GM19463 (cell line): ENCODE data around the gene CCS.
"Not testable (repeated sequence)": the region's sequence is repeated elsewhere in the genome, so short reads cannot be mapped to it uniquely, and the experiment has no call there.

Experiments
- ATAC-seq: cut with Tn5 transposase; IDR thresholded peaks from one replicate; pipeline ENCODE4 v1.9.1; 2021; ENCODE audit warnings: mild to moderate bottlenecking, moderate library complexity; ENCODE audit not compliant: unreplicated experiment

The CCS gene

DNA sequence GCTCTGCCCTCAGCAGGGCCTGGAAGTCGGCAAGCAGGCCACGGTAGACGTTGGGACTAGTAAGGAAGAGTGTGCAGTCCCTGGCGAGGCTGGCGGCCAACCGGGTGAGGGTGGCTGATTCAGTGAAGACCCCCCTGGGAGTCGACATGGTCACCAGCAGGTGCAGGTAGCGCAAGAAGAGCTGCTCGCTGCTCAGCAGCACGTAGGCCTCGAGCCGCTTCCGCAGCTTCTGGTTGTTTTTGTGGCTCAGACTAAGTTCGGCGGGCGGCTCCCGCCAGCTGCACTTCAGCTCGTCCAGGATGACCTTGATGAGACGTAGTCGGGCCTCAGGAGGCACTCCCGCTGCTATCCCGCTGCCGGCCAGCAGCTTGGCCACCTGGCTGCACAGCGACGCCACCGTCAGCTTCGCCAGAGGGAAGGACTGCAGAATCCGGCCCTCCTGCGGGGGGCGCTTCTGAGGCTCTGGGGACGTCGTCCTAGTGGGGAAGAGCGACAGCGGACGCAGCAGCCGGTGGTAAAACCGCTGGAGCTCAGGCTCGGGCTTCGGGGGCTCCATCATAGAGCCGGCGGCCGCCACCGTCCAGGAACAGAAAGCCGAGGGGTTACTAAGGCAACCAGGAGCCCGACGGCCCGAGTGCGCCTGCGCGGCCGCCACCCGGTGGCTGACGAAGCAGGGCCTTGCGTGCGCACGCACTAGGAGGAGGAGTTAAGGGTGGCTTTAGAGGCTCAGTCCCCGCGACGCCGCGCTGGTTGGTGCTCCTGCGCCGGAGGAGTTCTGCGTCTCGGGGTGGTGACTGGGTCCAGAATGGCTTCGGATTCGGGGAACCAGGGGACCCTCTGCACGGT, at the start of gene CCS, which contains the start of gene CCDC87:
Gene CCS, plus strand, starts transcription at position 729 of the 846 bp plus-strand sequence. Its CDS starts 77 bp downstream, at position 806.
Gene CCDC87, minus strand, starts transcription at position 607 of the 846 bp plus-strand sequence. Its CDS starts 48 bp downstream, at position 559.
- ATAC-seq: peak; percentile 93

DNA sequence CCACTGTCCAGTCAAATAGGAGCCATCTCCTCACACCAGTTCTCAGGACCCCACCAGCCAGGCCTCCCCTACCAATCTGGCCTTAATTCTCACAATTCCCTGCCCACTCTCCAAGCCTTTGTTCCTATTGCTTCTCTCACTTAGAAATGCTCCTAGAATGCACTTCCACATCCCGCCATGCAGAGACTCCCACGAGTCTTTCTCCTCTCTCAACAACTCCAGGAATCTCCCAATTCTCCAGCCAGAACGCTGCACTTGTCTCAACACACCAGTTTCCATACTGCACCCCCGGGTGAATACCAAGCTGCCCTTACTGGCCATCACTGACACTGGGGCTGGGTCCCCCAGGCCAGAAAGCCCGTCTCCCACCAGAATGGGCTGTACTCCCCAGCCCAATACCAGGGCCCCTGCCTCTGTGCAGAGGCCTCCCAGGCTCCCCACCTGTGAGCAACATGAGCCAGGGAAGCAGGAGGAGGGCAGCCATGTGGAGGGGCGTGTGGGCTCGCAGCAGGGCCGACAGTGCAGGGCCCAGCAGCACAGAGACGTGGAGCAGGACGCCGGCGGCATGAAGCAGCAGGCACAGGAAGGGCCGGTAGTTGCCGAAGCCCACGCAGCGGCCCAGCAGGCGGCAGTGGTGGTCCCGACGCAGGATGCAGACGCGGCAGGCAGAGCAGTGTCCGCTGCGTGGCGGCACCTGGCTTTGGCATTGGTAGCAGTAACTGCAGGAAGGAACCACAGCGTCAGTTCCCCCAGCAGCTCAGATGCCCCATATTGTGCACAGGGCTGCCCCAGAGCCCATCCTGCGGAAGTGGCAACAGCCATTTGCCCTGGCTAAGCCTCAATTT, 49.5 kb upstream of the CCS start:
- no peak for ATAC-seq

GRCh38 chr11:66544952-66545351, 48.0 kb upstream of the CCS start:
- ATAC-seq: not testable (repeated sequence)

DNA sequence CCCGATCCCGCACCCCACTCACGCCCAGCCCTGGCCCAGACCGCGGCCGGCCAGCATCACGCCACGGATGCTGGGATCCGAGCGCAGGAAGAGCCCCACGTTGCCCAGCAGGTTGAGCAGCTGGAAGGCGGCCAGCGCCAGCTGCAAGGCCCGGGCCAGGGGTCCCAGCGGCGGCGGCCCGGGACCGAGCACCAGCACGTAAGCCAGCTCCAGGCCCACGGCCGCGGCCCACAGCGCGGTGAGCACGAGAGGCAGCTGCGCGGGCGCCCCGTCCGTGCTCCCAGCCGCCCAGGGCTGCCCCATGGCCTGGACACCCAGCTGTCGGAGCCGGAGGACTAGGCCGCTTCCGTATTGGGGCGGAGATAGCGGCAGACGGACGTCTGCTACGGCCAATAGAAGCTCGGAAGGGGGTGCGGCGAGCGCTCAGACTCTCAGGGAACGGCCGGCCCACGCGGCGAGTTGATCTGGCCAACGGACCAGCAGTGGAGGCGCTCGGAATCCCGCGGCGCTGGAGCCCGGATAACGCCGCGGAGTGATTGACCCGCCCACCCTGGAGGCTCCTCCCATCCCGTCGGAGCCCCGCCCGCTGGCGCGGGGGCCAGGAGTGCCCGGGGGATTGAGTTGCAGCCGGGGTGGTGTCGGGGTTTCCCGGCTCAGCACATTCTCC, 47.2 kb upstream of the CCS start, which contains the start of gene ZDHHC24:
Gene ZDHHC24, minus strand, starts transcription at position 348 of the 667 bp plus-strand sequence. Its CDS starts 45 bp downstream, at position 303.
- ATAC-seq: peak; percentile 92

DNA sequence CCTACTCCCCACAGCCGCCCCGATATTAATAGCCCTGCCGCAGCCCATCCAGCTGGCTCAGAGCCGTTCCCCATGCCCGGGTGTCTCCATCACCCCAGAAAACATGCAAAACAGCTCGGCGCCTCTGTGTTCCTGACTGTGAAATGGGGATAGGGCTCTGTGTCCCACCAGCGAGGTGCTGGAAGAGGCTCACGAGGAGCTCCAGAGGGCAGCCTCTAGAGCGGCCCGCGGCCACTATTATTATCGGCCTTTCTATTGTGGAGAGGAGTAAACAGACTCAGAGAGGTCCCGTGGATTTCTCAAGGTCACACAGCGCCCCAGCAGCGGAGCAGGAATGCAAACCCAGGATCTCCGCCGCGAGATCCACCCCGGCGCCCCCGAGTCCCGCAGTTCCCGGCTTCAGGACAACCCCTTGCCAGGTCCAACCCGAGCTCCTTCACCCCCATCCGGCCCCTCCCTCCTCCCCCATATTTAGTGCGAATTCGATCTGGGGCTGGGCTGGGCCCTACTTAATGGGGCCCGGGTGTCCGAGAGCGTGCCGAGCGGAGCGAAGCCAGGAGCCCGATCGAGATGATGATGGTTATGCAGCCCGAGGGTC, 46.5 kb upstream of the CCS start, which contains the start of gene ACTN3:
Gene ACTN3, plus strand, starts transcription at position 536 of the 598 bp plus-strand sequence. Its CDS starts 35 bp downstream, at position 571.
- no peak for ATAC-seq

GRCh38 chr11:66546966-66547661, 45.9 kb upstream of the CCS start:
- ATAC-seq: no peak

GRCh38 chr11:66547662-66548009, 45.3 kb upstream of the CCS start:
- ATAC-seq: no peak

DNA sequence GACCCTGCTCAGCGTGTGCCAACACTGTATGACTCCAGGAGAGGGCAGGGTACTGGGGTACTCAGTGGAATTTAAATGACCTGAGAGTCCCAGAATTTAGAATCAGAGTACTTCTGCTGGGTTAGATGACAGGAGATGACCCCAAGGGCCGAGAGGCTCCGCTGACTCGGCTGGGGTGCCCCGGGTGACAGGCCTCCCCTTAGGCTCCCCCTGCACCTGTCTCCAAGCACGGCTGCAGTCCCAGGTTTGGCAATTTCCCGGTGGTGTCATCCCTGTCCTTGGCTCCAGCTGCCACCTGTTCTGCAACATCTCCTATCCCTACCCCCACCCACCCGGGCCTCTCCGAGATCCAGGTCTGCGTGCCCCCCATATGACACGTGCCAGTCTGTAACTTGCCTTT, 44.9 kb upstream of the CCS start:
- no peak for ATAC-seq

DNA sequence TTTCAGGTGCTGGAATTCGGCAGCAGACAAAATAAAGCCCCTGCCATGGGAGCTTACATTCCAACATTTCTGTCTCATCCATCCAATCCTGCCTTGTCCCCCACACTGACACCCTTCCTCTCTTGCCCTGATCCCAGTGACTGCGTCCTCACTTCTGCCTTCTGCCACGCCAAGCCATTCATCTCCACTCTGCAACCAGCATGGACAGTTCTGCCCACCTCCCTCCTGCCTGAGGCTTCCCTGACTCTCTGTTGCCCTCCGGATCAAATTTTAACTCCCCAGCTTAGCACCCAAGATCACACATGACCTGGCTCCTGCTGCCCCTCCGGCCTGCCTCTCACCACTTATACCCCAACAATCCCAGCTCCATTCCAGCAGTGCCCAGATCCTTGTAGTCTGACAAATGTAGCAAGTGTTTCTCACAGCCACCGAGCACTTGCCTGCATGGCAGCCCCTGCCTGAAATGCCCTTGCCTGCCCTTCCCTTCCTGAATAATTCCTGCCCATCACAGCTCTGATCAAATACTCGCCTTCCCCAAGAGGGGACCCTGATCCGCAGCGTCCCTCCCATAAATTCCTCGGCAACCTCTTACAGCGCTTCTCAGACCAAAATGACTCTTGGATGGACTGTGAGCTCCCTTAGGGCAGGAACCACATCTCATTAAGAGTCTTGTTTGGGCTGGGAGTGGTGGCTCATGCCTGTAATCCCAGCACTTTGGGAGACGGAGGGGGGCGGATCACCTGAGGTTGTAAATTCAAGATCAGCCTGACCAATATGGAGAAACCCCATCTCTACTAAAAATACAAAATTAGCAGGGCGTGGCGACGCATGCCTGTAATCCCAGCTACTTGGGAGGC, 44.0 kb upstream of the CCS start:
- ATAC-seq: no peak

DNA sequence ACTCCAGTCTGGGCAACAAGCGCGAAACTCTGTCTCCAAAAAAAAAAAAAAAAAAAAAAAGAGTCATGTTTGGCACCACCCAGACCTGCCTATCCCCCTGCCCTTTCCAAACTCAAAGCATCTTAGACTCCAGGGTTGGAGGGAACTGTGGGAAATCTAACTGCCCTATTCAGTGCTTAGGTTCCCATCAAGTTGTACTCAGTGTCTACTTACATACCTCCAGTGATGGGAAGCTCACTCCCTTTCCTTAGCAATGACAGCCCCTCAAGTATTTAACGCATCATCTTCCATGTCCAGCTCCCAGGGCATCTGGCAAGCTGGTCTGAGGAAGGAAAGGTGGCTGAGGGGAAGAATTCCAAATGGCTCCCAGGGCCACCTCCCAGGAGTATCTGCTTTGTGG, 43.3 kb upstream of the CCS start:
- ATAC-seq: no peak

DNA sequence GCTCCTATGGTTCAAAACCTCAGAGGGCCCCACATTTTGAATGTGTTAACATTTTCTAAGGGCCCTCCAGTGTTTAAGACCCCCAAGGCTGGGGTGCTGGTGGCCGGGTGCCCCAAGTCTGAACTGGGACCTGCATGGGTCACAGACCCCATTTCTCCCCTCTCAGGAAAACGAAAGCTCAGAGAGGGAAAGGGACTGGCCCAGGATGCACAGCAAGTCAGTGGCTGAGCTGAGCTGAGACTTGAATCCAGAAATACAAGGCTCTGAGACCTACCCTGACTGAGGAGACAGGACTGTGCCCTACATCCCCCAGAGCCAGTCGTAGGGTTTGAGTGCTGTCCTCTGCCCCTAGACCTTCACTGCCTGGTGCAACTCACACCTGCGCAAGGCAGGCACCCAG, 42.1 kb upstream of the CCS start:
- ATAC-seq: no peak

DNA sequence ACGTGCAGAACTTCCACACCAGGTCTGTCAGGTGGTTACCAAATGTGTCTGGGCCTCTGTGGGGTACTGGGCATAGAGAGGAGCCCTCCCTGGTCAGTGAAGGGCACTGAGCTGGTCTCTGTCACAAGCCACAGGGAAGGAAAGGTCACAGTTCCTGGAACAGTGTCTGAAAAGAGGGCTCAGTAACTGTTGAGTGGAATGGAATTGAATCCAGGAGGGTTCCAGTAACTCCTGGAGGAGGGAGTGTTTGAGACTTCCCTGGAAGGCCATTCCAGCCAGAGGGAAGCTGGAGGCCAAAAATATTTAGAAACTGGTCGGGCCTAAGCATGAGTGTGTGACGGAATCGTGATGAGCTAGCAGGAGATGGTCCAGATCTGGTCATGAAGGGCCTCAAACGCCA, 38.4 kb upstream of the CCS start:
- no peak for ATAC-seq

GRCh38 chr11:66555416-66555815, 37.6 kb upstream of the CCS start:
- no peak for ATAC-seq

DNA sequence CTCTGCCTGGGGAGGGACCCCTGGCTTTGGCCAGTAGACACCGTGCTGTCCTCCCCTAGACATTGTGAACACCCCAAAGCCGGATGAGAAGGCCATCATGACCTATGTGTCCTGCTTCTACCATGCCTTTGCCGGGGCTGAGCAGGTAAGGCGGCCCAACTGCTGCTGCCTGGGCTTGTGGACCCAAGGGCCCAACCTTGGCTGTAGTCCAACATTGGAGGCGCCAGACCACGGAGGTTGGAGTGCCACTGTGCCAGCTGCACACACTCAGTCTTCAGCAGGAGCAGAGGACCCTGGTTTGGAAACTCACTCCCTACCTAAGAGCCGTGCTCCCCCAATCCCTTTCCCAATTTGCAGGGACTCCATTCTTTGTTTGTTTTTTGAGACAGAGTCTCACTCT, 36.9 kb upstream of the CCS start:
- no peak for ATAC-seq

DNA sequence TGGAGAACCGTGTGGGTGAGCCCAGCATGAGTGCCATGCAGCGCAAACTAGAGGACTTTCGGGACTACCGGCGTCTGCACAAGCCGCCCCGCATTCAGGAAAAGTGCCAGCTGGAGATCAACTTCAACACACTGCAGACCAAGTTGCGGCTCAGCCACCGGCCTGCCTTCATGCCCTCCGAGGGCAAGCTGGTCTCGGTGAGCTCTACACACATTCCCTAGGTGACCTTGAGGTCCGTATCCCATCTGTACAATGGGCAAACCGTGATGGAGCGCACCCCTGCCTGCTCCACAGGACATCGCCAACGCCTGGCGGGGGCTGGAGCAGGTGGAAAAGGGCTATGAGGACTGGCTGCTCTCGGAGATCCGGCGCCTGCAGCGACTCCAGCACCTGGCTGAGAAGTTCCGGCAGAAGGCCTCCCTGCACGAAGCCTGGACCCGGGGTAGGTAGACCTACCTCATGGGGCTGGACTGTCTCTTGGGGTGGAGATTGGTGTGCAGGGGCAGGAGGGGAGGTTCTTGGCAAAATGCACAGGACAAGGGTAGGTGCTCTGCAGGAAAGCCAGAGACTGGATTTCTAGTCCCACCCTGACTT, 35.2 kb upstream of the CCS start:
- no peak for ATAC-seq

DNA sequence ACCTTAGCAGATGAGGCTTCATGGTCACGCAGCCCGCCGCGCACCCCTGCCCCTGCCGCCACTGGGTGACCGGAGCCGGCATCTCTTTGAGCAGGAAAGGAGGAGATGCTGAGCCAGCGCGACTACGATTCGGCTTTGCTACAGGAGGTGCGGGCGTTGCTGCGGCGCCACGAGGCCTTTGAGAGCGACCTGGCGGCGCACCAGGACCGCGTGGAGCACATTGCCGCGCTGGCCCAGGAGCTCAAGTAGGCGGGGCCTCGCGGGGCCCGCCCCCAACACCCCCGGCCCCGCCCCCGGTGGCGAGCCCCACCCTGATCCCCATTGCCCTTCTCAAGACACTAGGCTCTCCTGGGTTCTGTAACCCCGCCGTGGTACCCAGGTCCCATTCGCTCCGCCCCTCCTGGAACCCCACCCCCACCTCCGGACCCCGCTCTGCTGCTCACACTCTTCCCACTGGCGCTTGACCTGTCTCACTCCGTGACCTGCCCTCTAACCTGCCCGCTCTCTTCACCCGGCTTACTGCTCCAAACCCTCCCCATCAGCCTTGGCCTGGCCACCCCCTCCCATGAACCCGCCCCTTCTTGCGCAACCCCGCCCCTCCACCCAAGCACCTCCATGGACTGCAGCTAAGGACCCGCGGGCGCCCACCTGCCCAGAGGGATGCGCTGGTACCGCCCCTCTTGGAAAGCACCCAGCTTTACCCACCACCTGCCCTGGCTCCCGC, 33.7 kb upstream of the CCS start:
- ATAC-seq: no peak

GRCh38 chr11:66559866-66560676, 32.9 kb upstream of the CCS start:
- no peak for ATAC-seq
